Measurements from ENCODE around the gene REPS1. TPM values are rescaled to one million over a fixed set of nuclear protein-coding genes. Genes with fewer than 3 reads are reported as not detected.

REPS1 gene
- total RNA-seq, 1 experiment from 2014 or later: 55.8 TPM

GRCh38 chr6:138970856-138971425, 17.1 kb downstream of the REPS1 start:
- no peaks in the 10 kb centered on the region for H3K27me3 ChIP-seq (ENCODE audit: control insufficient read depth, insufficient read depth, low read length)
- DNase-seq: no peak
- no peaks in the 10 kb centered on the region for H3K36me3 ChIP-seq (replicated peaks; ENCODE audit: control insufficient read depth, insufficient read depth, low read length)
- no peak overlapping the region for H3K4me3 ChIP-seq (ENCODE audit: insufficient read depth, low read depth, low read length)

- DNase-seq: no peak
- H3K27me3 ChIP-seq (ENCODE audit: control insufficient read depth, insufficient read depth, low read length): no peaks in the 10 kb centered on the region
- H3K4me3 ChIP-seq (ENCODE audit: insufficient read depth, low read depth, low read length): no peak overlapping the region
- H3K36me3 ChIP-seq (replicated peaks; ENCODE audit: control insufficient read depth, insufficient read depth, low read length): no peaks in the 10 kb centered on the region
Observed at GRCh38 chr6:138970159-138970558, 17.9 kb downstream of the REPS1 start.

GRCh38 chr6:138966870-138967269, 21.2 kb downstream of the REPS1 start:
- Histone ChIP-seq H3K36me3 (replicated peaks; ENCODE audit: control insufficient read depth, insufficient read depth, low read length) (no peaks in the 10 kb centered on the region), H3K4me3 (ENCODE audit: insufficient read depth, low read depth, low read length) (no peak overlapping the region), H3K27me3 (ENCODE audit: control insufficient read depth, insufficient read depth, low read length) (no peaks in the 10 kb centered on the region)
- DNase-seq: no peak

- Histone ChIP-seq H3K36me3 (replicated peaks; ENCODE audit: control insufficient read depth, insufficient read depth, low read length) (no peaks in the 10 kb centered on the region), H3K4me3 (ENCODE audit: insufficient read depth, low read depth, low read length) (no peak overlapping the region), H3K27me3 (ENCODE audit: control insufficient read depth, insufficient read depth, low read length) (no peaks in the 10 kb centered on the region)
- no peak for DNase-seq
Observed at GRCh38 chr6:138965971-138966370, 22.1 kb downstream of the REPS1 start.

GRCh38 chr6:138965291-138965874, 22.7 kb downstream of the REPS1 start:
- no peaks in the 10 kb centered on the region for H3K36me3 ChIP-seq (replicated peaks; ENCODE audit: control insufficient read depth, insufficient read depth, low read length)
- DNase-seq: no peak
- no peaks in the 10 kb centered on the region for H3K27me3 ChIP-seq (ENCODE audit: control insufficient read depth, insufficient read depth, low read length)
- no peak overlapping the region for H3K4me3 ChIP-seq (ENCODE audit: insufficient read depth, low read depth, low read length)

- DNase-seq: no peak
- no peak overlapping the region for H3K4me3 ChIP-seq (ENCODE audit: insufficient read depth, low read depth, low read length)
- H3K36me3 ChIP-seq (replicated peaks; ENCODE audit: control insufficient read depth, insufficient read depth, low read length): no peaks in the 10 kb centered on the region
Observed at GRCh38 chr6:138964012-138964411, 24.0 kb downstream of the REPS1 start.

GRCh38 chr6:138963531-138963930, 24.5 kb downstream of the REPS1 start:
- no peak for DNase-seq
- no peaks in the 10 kb centered on the region for H3K36me3 ChIP-seq (replicated peaks; ENCODE audit: control insufficient read depth, insufficient read depth, low read length)
- no peaks in the 10 kb centered on the region for H3K27me3 ChIP-seq (ENCODE audit: control insufficient read depth, insufficient read depth, low read length)
- H3K4me3 ChIP-seq (ENCODE audit: insufficient read depth, low read depth, low read length): no peak overlapping the region

More at GRCh38 chr6:138964012-138964411, 24.0 kb downstream of the REPS1 start:
- H3K27me3 ChIP-seq (ENCODE audit: control insufficient read depth, insufficient read depth, low read length): no peaks in the 10 kb centered on the region

GRCh38 chr6:138963119-138963518, 24.9 kb downstream of the REPS1 start:
- no peak for DNase-seq
- no peak overlapping the region for H3K4me3 ChIP-seq (ENCODE audit: insufficient read depth, low read depth, low read length)
- no peaks in the 10 kb centered on the region for H3K27me3 ChIP-seq (ENCODE audit: control insufficient read depth, insufficient read depth, low read length)
- H3K36me3 ChIP-seq (replicated peaks; ENCODE audit: control insufficient read depth, insufficient read depth, low read length): no peaks in the 10 kb centered on the region

- H3K4me3 ChIP-seq (ENCODE audit: insufficient read depth, low read depth, low read length): no peak overlapping the region
- H3K36me3 ChIP-seq (replicated peaks; ENCODE audit: control insufficient read depth, insufficient read depth, low read length): no peaks in the 10 kb centered on the region
- no peaks in the 10 kb centered on the region for H3K27me3 ChIP-seq (ENCODE audit: control insufficient read depth, insufficient read depth, low read length)
- no peak for DNase-seq
Observed at GRCh38 chr6:138959521-138959920, 28.5 kb downstream of the REPS1 start.

GRCh38 chr6:138958595-138958994, 29.5 kb downstream of the REPS1 start:
- Histone ChIP-seq H3K36me3 (replicated peaks; ENCODE audit: control insufficient read depth, insufficient read depth, low read length) (no peaks in the 10 kb centered on the region), H3K4me3 (ENCODE audit: insufficient read depth, low read depth, low read length) (no peak overlapping the region), H3K27me3 (ENCODE audit: control insufficient read depth, insufficient read depth, low read length) (no peaks in the 10 kb centered on the region)
- DNase-seq: no peak

GRCh38 chr6:138957903-138958302, 30.1 kb downstream of the REPS1 start:
- Histone ChIP-seq H3K27me3 (ENCODE audit: control insufficient read depth, insufficient read depth, low read length) (no peaks in the 10 kb centered on the region), H3K36me3 (replicated peaks; ENCODE audit: control insufficient read depth, insufficient read depth, low read length) (no peaks in the 10 kb centered on the region), H3K4me3 (ENCODE audit: insufficient read depth, low read depth, low read length) (no peak overlapping the region)
- no peak for DNase-seq

- Histone ChIP-seq H3K4me3 (ENCODE audit: insufficient read depth, low read depth, low read length) (no peak overlapping the region), H3K36me3 (replicated peaks; ENCODE audit: control insufficient read depth, insufficient read depth, low read length) (no peaks in the 10 kb centered on the region), H3K27me3 (ENCODE audit: control insufficient read depth, insufficient read depth, low read length) (no peaks in the 10 kb centered on the region)
- no peak for DNase-seq
Observed at GRCh38 chr6:138957484-138957883, 30.6 kb downstream of the REPS1 start.

- Histone ChIP-seq H3K27me3 (ENCODE audit: control insufficient read depth, insufficient read depth, low read length) (no peaks in the 10 kb centered on the region), H3K4me3 (ENCODE audit: insufficient read depth, low read depth, low read length) (no peak overlapping the region), H3K36me3 (replicated peaks; ENCODE audit: control insufficient read depth, insufficient read depth, low read length) (no peaks in the 10 kb centered on the region)
- DNase-seq: no peak
Observed at GRCh38 chr6:138956244-138956924, 31.7 kb downstream of the REPS1 start.

- no peak for DNase-seq
- Histone ChIP-seq H3K27me3 (ENCODE audit: control insufficient read depth, insufficient read depth, low read length) (no peaks in the 10 kb centered on the region), H3K36me3 (replicated peaks; ENCODE audit: control insufficient read depth, insufficient read depth, low read length) (no peaks in the 10 kb centered on the region), H3K4me3 (ENCODE audit: insufficient read depth, low read depth, low read length) (no peak overlapping the region)
Observed at GRCh38 chr6:138955262-138955661, 32.8 kb downstream of the REPS1 start.

- Histone ChIP-seq H3K4me3 (ENCODE audit: insufficient read depth, low read depth, low read length) (no peak overlapping the region), H3K36me3 (replicated peaks; ENCODE audit: control insufficient read depth, insufficient read depth, low read length) (no peaks in the 10 kb centered on the region), H3K27me3 (ENCODE audit: control insufficient read depth, insufficient read depth, low read length) (no peaks in the 10 kb centered on the region)
- no peak for DNase-seq
Observed at GRCh38 chr6:138953451-138953850, 34.6 kb downstream of the REPS1 start.

Measured in H7 (cell line).